HFF-Myc (cell line): Measurements from ENCODE around the gene POP5.

Experiments
- DNase-seq: peaks from one replicate; pipeline ENCODE4 v3.0.0-alpha.2; 2011; ENCODE audit warnings: low read depth; ENCODE audit errors: extremely low read depth
- H3K4me3 ChIP-seq: replicated peaks from 2 replicates; pipeline ENCODE4 v1.5.1; 2011; ENCODE audit warnings: low read depth, mild to moderate bottlenecking, control low read depth, low read length
- TF ChIP-seq, protein P1 (sequence below): IDR thresholded peaks from 2 replicates; pipeline ENCODE4 v1.5.1; 2012; ENCODE audit warnings: mild to moderate bottlenecking, low read depth, low read length, control low read depth; ENCODE audit errors: missing control alignments

The POP5 gene

DNA sequence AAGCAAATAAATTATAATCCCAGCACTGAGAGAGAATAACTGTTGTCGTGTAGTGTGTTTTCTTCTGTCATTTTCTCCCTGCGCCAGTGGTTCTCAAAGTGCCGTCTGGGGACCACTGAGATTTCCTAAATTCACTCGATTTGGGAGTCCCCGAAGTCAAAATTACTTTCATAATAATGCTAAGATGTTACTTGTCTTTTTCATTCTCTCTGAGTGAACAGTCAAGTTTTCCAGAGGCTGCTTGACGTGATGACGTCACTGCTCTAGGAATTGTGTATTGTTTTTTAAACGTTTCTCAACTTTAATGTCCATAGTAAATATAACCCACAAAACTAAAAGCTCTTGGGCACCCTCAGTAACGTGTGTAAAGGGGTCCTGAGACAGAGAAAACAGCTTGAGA is 796 bp upstream of the POP5 start:
- TF ChIP-seq, protein P1, sequence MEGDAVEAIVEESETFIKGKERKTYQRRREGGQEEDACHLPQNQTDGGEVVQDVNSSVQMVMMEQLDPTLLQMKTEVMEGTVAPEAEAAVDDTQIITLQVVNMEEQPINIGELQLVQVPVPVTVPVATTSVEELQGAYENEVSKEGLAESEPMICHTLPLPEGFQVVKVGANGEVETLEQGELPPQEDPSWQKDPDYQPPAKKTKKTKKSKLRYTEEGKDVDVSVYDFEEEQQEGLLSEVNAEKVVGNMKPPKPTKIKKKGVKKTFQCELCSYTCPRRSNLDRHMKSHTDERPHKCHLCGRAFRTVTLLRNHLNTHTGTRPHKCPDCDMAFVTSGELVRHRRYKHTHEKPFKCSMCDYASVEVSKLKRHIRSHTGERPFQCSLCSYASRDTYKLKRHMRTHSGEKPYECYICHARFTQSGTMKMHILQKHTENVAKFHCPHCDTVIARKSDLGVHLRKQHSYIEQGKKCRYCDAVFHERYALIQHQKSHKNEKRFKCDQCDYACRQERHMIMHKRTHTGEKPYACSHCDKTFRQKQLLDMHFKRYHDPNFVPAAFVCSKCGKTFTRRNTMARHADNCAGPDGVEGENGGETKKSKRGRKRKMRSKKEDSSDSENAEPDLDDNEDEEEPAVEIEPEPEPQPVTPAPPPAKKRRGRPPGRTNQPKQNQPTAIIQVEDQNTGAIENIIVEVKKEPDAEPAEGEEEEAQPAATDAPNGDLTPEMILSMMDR: no peak
- peak overlapping the region; percentile 76 for H3K4me3 ChIP-seq
- no peak for DNase-seq

DNA sequence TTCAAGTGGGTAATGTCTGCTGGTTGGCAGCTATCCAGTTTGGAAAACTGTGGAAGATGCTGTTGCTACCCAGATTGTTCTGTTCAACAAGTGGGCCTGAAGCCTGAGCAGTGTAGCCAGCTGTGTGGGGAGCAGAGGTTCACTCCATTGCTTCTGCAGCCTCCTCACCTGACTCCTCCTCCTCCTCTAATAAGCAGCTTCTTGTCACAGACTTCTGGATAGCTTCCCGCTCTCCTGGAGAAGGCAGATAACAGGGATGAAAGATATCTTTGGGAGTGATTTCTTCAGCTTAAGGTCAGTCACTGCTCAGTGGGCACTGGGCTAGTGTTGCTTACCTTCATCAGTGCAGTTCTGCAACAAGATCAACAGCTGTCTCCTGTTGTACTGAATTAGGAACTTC is 2.0 kb downstream of the POP5 start:
- TF ChIP-seq, protein P1: no peak
- H3K4me3 ChIP-seq: no peak overlapping the region
- DNase-seq: no peak

DNA sequence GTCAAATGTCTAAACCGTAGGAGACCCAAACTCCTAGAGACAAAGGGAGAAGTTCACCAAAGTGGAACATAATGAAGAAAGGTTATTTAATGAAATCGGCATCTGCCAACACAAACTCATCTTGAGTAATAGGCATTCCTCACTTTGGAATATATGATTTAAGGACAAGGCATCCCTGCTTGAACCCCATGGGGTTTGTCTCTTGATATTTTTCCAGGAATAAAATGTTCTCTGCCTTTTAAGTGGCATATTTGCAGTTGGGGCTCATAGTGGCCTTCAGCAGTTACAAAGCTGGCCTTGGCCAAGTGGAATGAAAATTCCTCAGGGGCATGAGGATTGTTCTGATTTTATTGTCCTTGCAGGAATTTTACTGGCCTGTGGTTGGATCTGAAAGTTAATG is 7.1 kb downstream of the POP5 start:
- TF ChIP-seq, protein P1: no peak
- DNase-seq: no peak
- H3K4me3 ChIP-seq: no peak overlapping the region

DNA sequence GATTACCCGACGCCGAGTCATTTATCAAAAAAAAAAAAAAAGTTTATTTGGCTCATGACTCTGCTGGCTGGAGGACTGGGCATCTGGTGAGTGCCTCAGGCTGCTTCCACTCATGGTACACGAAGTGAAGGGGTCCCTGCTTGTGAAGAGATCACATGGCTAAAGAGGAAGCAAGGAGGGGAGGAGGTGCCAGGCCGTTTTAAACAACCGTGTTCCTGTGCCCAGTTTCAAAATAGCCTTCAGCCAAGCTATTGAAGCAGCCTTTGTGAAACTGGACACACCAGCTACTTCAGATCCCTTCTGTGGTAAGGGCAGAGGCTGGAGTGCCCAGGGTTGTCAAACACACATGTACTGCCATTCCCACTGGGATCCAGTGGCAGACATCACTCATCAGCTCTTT is 7.6 kb downstream of the POP5 start:
- H3K4me3 ChIP-seq: no peak overlapping the region
- TF ChIP-seq, protein P1: no peak
- no peak for DNase-seq

DNA sequence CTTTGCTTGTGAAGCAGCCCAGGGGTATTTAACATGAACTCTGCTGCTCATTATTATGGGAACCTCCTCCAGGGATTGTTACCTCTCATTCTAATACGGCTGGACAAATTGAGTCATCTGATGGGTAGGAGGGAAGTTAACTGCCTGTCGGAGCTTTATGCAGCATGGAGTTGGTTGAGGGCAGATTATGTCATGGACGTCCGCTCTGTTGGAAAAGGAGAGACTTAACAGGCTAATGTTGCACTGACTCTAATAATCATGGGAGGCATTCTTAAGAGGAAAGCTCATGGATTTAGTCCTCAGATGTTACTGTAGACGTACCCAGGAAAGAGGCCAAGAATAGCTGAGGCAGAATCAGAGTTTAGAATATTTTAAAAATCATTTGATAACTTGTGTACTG is 9.9 kb downstream of the POP5 start:
- no peak for DNase-seq
- H3K4me3 ChIP-seq: no peak overlapping the region
- TF ChIP-seq, protein P1: no peak

DNA sequence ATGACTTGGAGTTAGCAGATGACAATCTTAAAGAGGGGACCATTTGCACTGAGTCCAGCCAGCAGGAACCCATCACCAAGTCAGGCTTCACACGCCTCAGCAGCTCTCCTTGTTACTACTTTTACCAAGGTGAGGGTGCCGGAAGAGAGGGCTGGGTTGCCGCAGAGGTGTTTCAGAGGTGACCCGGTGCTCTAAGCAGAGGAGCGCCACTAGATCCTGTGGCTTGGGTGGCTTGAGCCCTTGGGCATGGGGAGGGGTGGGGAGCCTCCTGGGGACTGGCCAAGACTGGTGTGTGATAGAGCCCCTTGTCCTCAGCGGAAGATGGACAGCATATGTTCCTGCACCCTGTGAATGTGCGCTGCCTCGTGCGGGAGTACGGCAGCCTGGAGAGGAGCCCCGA is 17.7 kb downstream of the POP5 start:
- no peak overlapping the region for H3K4me3 ChIP-seq
- TF ChIP-seq, protein P1: no peak
- DNase-seq: no peak

DNA sequence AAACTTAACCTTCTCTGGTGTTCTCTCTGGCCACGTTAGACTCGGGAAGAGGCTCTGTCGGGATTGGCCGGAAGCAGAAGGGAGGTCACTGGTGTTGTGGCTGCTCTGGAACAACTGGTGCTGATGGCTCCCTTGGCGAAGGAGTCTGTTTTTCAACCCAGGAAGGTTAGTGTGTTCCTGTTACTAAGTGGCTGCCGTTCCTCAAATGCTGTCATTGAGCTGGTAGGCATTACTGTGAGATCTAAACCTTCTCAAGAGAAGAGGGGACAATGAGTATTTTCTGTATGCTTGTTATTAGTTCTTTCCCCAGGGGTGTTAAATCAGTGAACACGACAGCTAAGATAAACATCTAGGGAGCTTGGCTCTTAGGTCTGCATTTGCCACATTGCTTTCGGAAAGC is 18.3 kb downstream of the POP5 start:
- H3K4me3 ChIP-seq: no peak overlapping the region
- DNase-seq: no peak
- TF ChIP-seq, protein P1: no peak
